Ectodermal cell (in vitro differentiated cells): ENCODE results near the gene ESYT3.

Experiments
- H3K27ac ChIP-seq: 2 replicates; pipeline ENCODE4 v1.7.0; 2013; ENCODE audit warnings: mild to moderate bottlenecking, low read depth, low read length; ENCODE audit not compliant: insufficient read depth, poor library complexity, severe bottlenecking
- H3K27me3 ChIP-seq: 2 replicates; pipeline ENCODE4 v1.7.0; 2013; ENCODE audit warnings: mild to moderate bottlenecking, low read length; ENCODE audit not compliant: insufficient read depth, control insufficient read depth, poor library complexity, severe bottlenecking
- H3K36me3 ChIP-seq: one replicate; pipeline ENCODE4 v1.7.0; 2013; ENCODE audit warnings: low read length; ENCODE audit not compliant: control insufficient read depth, insufficient read depth
- H3K4me1 ChIP-seq: one replicate; pipeline ENCODE4 v1.7.0; 2013; ENCODE audit warnings: low read length; ENCODE audit not compliant: control insufficient read depth, insufficient read depth
- H3K4me3 ChIP-seq: 2 replicates; pipeline ENCODE4 v1.7.0; 2013; ENCODE audit warnings: low read depth, low read length, control low read depth; ENCODE audit not compliant: insufficient read depth
- H3K9me3 ChIP-seq: 2 replicates; pipeline ENCODE4 v1.7.0; 2013; ENCODE audit warnings: mild to moderate bottlenecking, low read length, moderate library complexity; ENCODE audit not compliant: control insufficient read depth
- WGBS, 2 experiments: methylation state at CpG; one replicate each; pipeline ENCODE4 v1.1.7; 2013; ENCODE audit warnings: missing lambda C conversion rate in 2 of 2; 5-methylcytosine and 5-hydroxymethylcytosine counted together

The ESYT3 gene

DNA sequence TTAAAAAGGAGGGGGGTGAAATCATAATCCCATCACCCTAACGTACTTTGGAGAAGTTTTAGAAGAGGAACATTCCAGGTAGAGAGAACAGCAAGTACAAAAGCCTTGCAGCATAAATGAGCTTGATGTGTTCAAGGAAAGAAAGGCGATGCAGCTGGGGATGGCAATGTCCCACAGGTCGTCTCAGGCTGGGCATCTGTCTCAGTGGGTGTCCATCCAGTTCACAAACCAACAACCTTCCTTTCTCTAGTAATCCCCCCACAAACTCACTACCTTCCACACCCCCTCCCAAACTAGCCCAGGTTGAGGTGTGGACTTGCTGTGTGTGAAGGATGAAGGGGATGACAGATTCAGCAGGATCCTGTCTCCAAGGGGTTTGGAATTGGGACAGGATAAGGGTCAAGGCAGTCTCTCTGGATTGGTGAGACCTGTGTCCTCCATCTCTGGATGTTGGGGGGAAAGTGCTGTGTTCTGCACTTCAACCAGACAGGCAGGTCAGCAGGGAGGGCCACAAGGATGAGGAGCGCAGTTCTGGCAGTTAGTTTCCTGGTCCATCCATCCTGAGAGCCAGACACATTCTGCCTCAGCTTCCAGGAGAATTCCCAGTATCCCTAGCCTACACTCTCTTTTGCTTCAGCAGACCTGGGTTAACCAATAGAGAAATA, 1.7 kb upstream of the ESYT3 start:
- H3K4me1 ChIP-seq, result peaks cover 8% of the 10 kb centered on the region
- H3K27me3 ChIP-seq, result peaks cover 53% of the 10 kb centered on the region
- H3K9me3 ChIP-seq, result no peaks in the 10 kb centered on the region
- no peak overlapping the region for H3K27ac ChIP-seq
- H3K4me3 ChIP-seq, result no peak overlapping the region
- 79 to 87% methylated on average over 4 of the region's 4 CpGs for WGBS, 2 experiments
- no peaks in the 10 kb centered on the region for H3K36me3 ChIP-seq

DNA sequence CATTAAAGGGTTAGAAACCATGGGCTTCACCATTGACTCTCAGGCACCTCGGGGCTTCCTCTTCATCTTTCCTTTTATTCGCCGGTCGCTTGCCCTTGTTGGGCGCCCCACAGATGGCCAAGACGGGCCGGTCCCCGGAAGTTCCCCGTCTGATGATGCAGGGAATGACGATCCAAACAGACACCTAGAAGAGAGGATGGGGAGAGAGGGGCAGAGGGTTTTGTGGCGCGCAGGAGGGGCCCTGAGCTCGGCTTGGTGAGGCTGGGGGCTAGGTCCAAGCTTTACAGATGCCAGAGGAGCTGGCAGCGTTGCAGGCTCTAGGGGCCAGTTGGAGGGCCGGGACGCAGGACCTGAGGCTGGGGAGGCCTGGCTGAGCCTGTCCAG, 532 bp upstream of the ESYT3 start:
- H3K4me1 ChIP-seq, result peaks cover 8% of the 10 kb centered on the region
- peak overlapping the region; percentile 31 for H3K4me3 ChIP-seq
- no peaks in the 10 kb centered on the region for H3K36me3 ChIP-seq
- no peaks in the 10 kb centered on the region for H3K9me3 ChIP-seq
- H3K27ac ChIP-seq, result no peak overlapping the region
- WGBS, 2 experiments, result 62 to 74% methylated on average over 16 of the region's 16 CpGs
- peaks cover 53% of the 10 kb centered on the region for H3K27me3 ChIP-seq

DNA sequence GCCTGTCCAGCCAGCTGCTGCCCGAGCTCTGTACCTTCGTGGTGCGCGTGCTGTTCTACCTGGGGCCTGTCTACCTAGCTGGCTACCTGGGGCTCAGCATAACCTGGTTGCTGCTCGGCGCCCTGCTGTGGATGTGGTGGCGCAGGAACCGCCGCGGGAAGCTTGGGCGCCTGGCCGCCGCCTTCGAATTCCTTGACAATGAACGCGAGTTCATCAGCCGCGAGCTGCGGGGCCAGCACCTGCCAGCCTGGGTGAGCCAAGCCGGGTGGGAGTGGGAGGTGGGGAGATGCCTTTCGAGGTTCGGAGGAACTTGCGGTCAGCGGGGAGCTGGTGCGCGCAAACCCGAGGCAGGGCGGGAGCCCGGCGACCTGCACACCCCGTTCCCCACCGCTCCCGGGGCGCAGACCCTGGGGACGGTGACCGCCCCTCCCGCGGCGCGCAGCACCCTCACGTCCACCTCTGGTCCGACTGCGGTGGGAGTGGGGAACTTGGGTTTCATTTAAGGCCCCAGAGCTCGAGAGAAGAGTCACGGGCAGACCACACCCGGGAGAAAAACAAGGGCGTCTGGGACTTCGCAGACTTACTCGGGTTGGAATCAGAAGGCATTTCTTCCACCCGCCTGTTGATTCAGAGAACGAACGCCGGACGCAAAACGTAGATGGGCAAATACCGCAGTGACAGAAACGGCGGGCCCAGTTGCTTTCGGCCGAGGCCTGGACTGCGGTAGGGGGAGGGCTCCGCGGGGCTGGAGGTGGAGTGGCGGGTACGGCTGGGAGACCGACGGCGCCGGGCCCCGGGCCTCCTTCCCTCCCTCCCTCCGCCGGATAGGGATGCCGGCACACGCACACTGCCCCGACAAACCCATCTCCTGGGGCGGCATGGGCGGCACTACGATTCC, 708 bp downstream of the ESYT3 start:
- H3K27me3 ChIP-seq, result peaks cover 53% of the 10 kb centered on the region
- H3K36me3 ChIP-seq, result no peaks in the 10 kb centered on the region
- 2% methylated on average over 78 of the region's 78 CpGs for WGBS, 2 experiments
- peak overlapping the region; percentile 31 for H3K4me3 ChIP-seq
- peaks cover 8% of the 10 kb centered on the region for H3K4me1 ChIP-seq
- H3K9me3 ChIP-seq, result no peaks in the 10 kb centered on the region
- no peak overlapping the region for H3K27ac ChIP-seq

DNA sequence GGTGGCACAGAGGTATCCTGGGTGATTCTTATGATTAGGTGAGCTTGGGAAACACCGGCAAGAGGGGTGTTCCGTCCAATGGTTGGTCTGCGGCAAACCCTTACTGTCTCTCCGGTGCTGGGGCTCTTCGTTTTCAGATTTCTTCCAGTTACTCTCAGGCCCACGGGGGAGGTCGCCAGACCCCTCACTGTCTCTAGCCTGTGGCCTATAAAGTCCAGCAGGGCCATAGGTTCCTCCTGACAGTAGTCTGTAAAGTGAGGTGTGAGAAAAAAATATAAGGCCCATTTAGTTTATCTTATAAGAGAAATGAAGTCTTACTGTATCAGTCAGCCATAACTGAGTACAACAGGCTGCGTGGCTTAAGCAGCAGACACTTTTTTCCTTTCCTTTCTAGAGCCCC, 1.4 kb downstream of the ESYT3 start:
- Histone ChIP-seq H3K27ac (no peak overlapping the region), H3K4me3 (no peak overlapping the region), H3K36me3 (no peaks in the 10 kb centered on the region), H3K9me3 (no peaks in the 10 kb centered on the region), H3K27me3 (peaks cover 53% of the 10 kb centered on the region), H3K4me1 (peaks cover 8% of the 10 kb centered on the region)
- 69 to 70% methylated on average over 8 of the region's 8 CpGs for WGBS, 2 experiments

DNA sequence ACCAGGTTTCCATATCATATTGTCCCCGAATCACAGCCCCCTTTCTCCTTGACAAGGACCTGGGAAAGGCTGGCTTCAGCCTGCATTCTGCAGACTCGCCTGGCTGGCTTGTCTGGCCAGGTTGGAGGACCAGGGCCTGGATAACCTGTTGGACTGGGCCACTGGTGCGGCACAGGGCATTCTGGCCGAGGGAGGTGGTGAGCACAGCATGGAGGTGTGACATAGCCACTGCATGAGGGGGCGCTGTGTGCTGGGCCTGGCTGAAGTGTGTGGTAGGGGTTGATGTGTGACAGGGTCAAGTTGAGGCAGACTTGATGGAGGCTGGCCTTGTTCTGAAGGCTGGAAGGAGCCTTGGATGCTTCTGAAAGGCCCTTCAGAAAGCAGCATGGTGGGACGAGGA, 2.9 kb downstream of the ESYT3 start:
- 94 to 95% methylated on average over 6 of the region's 6 CpGs for WGBS, 2 experiments
- H3K27me3 ChIP-seq, result peaks cover 53% of the 10 kb centered on the region

DNA sequence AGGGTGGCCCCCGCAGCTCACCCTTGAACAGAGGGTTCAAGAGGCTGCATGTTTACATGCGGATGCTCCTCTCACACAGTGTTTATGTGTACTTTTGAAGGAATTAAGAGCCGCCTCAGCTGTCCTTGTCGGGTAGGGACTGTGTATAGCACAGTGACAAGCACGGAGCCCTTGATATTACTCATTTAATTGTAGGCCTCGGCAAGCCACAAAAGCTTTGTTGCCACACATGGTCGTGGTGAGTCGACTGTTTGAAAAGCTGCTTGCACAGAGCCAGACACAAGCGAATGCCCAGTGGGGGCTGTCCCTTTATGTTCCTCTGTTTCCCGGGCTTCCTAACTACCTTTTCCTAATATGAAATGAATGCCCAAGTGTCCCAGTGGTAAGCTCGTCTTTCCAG, 4.5 kb downstream of the ESYT3 start:
- no peak overlapping the region for H3K4me3 ChIP-seq
- peaks cover 38% of the 10 kb centered on the region for H3K27me3 ChIP-seq
- H3K36me3 ChIP-seq, result no peaks in the 10 kb centered on the region
- no peak overlapping the region for H3K27ac ChIP-seq
- H3K9me3 ChIP-seq, result no peaks in the 10 kb centered on the region
- H3K4me1 ChIP-seq, result peaks cover 14% of the 10 kb centered on the region
- 89 to 90% methylated on average over 11 of the region's 11 CpGs for WGBS, 2 experiments

More for the DNA sequence above, 2.9 kb downstream of the ESYT3 start:
- Histone ChIP-seq H3K4me3 (no peak overlapping the region), H3K4me1 (peaks cover 11% of the 10 kb centered on the region), H3K27ac (no peak overlapping the region), H3K9me3 (no peaks in the 10 kb centered on the region), H3K36me3 (no peaks in the 10 kb centered on the region)

DNA sequence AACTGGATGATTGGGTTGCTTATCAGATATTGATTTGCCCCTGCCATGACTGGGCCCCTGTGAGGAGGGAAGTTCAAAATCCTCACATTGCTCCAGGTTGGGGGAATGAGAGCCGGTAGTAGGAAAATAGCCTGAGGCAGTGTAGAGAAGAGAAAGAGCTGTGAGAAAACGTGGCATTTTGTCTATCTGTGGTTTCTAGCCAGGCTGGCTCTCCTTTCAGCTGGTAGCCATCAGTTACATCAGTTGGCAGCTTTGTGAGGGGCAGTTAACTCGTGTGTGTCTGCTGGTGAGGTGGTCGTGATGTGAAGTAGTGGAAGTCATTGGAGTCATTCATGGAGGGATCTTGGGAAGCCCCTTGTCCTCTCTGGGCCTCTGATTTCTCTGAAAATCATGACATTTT, 5.2 kb downstream of the ESYT3 start:
- Histone ChIP-seq H3K4me3 (no peak overlapping the region), H3K27me3 (peaks cover 31% of the 10 kb centered on the region), H3K36me3 (no peaks in the 10 kb centered on the region), H3K9me3 (no peaks in the 10 kb centered on the region), H3K27ac (no peak overlapping the region), H3K4me1 (peaks cover 12% of the 10 kb centered on the region)
- 82% methylated on average over 4 of the region's 4 CpGs for WGBS, 2 experiments

DNA sequence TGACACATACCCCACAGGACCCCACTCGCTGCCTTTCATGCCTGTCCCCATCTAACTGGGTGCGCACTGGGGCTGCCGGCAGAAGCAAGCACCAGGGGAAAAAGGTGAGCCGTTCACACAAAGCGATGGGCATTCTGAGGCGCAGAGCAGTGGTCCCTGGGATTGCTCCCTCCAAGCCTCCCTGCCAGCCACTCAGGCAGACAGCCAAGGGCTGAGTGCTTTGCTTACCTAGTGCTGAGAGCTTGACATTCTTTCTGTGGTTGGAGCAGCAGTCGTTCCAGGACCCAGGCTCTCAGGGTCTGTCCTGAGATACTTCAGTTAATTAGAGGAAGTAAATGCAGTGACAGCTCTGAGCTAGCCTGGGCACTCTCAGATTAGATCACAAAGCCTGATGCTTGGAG, 5.7 kb downstream of the ESYT3 start:
- Histone ChIP-seq H3K27me3 (peaks cover 26% of the 10 kb centered on the region), H3K9me3 (no peaks in the 10 kb centered on the region), H3K4me3 (no peak overlapping the region), H3K27ac (no peak overlapping the region), H3K36me3 (no peaks in the 10 kb centered on the region), H3K4me1 (peaks cover 8% of the 10 kb centered on the region)
- 89% methylated on average over 7 of the region's 7 CpGs for WGBS, 2 experiments

DNA sequence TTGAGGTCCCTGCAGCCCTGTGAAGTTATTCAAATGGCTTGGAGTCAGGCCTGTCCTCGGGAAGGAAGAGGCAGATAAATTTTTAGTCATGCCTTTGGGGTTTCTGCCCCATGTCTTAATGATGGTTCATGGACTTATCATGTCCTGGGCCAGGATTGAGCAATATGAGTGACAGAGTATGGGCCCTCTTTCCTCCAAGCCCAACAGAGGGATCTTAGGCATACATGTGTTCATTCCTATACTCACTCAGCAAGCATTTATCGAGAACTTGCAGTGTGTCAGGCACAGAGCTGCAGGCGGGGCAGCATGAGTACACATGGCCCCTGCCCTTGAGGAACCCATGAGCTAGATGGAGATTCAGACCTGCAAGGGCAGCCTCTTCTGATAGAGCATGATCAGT, 6.2 kb downstream of the ESYT3 start:
- Histone ChIP-seq H3K4me3 (no peak overlapping the region), H3K9me3 (no peaks in the 10 kb centered on the region), H3K36me3 (no peaks in the 10 kb centered on the region), H3K27me3 (peaks cover 22% of the 10 kb centered on the region), H3K27ac (no peak overlapping the region), H3K4me1 (peaks cover 6% of the 10 kb centered on the region)
- 86 to 89% methylated on average over 3 of the region's 3 CpGs for WGBS, 2 experiments

DNA sequence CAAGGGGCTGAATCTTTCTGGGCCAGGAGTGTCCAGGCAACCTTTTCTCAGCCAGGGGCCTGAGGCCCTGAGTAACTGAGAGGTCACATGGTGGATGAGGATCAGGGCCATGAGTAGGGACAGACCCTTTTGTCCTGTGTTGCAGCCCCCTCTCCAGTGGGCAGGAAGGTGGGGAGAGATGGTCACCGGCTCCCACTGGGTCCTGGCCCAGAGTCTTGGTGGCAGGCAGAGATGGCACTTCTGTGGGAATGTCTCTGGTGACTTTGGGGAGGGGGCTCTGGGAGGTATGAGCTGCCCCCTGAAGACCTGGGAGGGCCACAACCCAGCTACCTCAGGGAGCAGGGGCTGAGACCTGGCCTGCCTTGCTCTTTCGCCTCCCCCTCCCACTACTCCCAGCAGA, 6.8 kb downstream of the ESYT3 start:
- 91 to 92% methylated on average over 2 of the region's 2 CpGs for WGBS, 2 experiments
- Histone ChIP-seq H3K36me3 (no peaks in the 10 kb centered on the region), H3K27ac (no peak overlapping the region), H3K27me3 (peaks cover 15% of the 10 kb centered on the region), H3K4me1 (peaks cover 6% of the 10 kb centered on the region), H3K4me3 (no peak overlapping the region), H3K9me3 (no peaks in the 10 kb centered on the region)
